ENCODE measurements around the gene C2orf74.

C2orf74 gene

GRCh38 chr2:61158356-61158955 is 3.5 kb upstream of the C2orf74 start:
- no peak for TF ChIP-seq GATA2 (IDR thresholded peaks at IDR 0.05; ENCODE audit: low read depth, low read length)
- no peak for TF ChIP-seq GATA3 (IDR thresholded peaks at IDR 0.05; ENCODE audit: low read depth, low read length)

DNA sequence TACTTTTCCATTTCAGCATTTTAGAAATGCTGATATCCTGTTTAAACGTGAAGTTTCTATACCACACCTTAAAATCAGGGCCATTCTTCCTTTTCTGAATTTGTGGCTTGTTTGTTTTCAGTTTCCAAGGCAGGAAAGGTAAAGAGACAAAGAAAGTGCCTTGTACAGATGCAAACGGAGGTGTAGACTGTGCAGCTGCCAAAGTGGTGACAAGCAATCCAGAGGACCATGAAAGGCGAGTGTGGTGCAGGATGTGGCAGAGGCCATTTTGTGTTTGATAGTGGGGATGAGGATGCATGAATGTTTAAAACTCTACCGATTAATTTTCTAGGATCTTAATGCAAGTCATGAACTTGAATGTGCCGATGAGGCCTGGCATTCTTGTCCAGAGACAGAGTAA is 733 bp downstream of the C2orf74 start:
- TF ChIP-seq GATA2 (IDR thresholded peaks at IDR 0.05; ENCODE audit: low read depth, low read length), result no peak
- no peak for TF ChIP-seq GATA3 (IDR thresholded peaks at IDR 0.05; ENCODE audit: low read depth, low read length)

DNA sequence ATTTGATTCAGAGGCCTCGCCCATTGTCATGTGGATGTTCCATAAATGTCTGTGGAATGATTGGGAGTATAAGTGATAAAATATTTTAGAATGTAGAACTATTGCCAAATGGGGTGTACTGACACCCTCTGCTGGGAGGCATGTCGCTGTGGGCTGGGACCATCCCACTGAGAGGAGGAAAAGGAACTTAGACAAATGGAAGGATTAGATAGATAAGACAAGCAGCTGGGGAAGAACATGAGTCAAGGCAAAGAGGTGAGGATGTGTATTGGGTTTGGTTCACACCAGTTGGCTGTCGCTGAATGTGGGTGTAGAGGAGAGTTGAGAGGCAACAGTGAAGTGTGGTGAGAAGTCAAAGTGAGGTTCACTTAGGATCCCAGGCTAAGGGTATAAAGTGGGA is 4.0 kb downstream of the C2orf74 start:
- TF ChIP-seq GATA3 (IDR thresholded peaks at IDR 0.05; ENCODE audit: low read depth, low read length) (no peak), GATA2 (IDR thresholded peaks at IDR 0.05; ENCODE audit: low read depth, low read length) (no peak)

DNA sequence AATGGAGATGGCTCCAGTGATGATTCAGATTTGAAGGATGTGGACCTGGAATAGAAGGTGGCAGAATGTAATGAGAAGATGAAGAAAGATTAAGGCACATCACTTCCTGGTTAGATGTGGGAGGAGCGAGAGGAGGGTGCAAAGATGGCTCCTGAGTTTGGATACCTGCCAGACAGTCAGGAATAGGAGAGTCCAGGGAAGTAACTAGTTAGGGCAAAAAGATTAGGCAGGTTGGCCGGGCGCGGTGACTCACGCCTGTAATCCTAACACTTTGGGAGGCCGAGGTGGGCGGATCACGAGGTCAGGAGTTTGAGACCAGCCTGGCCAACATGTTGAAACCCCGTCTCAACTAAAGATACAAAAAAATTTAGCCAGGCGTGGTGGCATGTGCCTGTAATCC is 5.6 kb downstream of the C2orf74 start:
- TF ChIP-seq GATA3 (IDR thresholded peaks at IDR 0.05; ENCODE audit: low read depth, low read length) (no peak), GATA2 (IDR thresholded peaks at IDR 0.05; ENCODE audit: low read depth, low read length) (no peak)

GRCh38 chr2:61172671-61173070 is 10.7 kb downstream of the C2orf74 start:
- TF ChIP-seq GATA3 (IDR thresholded peaks at IDR 0.05; ENCODE audit: low read depth, low read length) (no peak), GATA2 (IDR thresholded peaks at IDR 0.05; ENCODE audit: low read depth, low read length) (no peak)

- TF ChIP-seq GATA2 (IDR thresholded peaks at IDR 0.05; ENCODE audit: low read depth, low read length) (no peak), GATA3 (IDR thresholded peaks at IDR 0.05; ENCODE audit: low read depth, low read length) (no peak)
Measured at GRCh38 chr2:61173116-61173515, 11.1 kb downstream of the C2orf74 start.

- TF ChIP-seq GATA2 (IDR thresholded peaks at IDR 0.05; ENCODE audit: low read depth, low read length) (no peak), GATA3 (IDR thresholded peaks at IDR 0.05; ENCODE audit: low read depth, low read length) (no peak)
Measured at GRCh38 chr2:61175036-61175435, 13.0 kb downstream of the C2orf74 start.

DNA sequence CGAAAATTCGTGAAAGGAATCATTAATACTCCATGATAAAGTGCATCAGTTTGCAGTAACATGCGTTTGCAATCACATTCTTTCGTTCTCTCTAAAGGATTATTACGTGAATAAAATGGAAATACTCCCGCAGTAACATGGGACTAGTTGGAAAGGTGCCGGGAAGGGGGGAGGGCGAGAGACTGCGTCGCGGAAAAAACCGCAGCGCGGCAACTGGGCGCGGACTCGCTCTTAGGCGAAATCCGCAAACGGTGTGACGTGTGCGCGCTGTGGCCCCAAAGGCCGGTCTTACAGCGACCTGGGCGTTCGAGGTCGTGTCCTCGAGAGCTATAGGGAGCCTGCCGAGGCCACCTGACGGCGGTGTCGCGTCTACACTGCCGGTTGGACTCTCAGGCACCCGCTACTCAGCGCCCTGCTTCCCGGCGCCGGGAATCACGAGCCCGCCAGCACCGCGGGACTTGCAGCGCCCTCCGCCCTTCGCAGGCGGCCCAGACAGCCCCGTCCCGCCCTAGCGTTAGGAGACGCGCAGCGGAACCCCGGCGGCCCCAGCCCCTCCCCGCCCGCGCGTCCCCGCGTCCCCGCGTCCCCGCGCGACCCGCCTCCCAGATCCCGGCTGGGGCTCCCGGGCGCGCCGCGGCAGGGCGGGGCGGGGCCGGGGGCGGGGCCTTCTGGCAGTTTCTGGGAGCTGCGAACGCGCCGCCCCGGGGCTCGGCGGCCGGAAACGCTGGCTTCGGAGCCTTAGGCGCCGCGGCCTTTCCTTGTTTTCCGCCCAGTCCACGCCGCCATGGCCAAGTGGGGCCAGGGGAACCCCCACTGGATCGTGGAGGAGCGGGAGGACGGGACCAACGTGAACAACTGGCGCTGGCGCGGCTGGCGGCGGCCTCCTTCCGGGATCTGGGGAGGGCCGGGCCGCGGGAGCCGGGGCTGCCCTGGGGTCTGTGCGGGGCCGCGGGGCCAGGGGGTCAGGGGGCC is 15.1 kb downstream of the C2orf74 start:
- no peak for TF ChIP-seq GATA2 (IDR thresholded peaks at IDR 0.05; ENCODE audit: low read depth, low read length)
- no peak for TF ChIP-seq GATA3 (IDR thresholded peaks at IDR 0.05; ENCODE audit: low read depth, low read length)

GRCh38 chr2:61177727-61178549 is 15.9 kb downstream of the C2orf74 start:
- no peak for TF ChIP-seq GATA2 (IDR thresholded peaks at IDR 0.05; ENCODE audit: low read depth, low read length)
- no peak for TF ChIP-seq GATA3 (IDR thresholded peaks at IDR 0.05; ENCODE audit: low read depth, low read length)

- TF ChIP-seq GATA3 (IDR thresholded peaks at IDR 0.05; ENCODE audit: low read depth, low read length) (no peak), GATA2 (IDR thresholded peaks at IDR 0.05; ENCODE audit: low read depth, low read length) (no peak)
Measured at GRCh38 chr2:61178603-61179545, 16.9 kb downstream of the C2orf74 start.

DNA sequence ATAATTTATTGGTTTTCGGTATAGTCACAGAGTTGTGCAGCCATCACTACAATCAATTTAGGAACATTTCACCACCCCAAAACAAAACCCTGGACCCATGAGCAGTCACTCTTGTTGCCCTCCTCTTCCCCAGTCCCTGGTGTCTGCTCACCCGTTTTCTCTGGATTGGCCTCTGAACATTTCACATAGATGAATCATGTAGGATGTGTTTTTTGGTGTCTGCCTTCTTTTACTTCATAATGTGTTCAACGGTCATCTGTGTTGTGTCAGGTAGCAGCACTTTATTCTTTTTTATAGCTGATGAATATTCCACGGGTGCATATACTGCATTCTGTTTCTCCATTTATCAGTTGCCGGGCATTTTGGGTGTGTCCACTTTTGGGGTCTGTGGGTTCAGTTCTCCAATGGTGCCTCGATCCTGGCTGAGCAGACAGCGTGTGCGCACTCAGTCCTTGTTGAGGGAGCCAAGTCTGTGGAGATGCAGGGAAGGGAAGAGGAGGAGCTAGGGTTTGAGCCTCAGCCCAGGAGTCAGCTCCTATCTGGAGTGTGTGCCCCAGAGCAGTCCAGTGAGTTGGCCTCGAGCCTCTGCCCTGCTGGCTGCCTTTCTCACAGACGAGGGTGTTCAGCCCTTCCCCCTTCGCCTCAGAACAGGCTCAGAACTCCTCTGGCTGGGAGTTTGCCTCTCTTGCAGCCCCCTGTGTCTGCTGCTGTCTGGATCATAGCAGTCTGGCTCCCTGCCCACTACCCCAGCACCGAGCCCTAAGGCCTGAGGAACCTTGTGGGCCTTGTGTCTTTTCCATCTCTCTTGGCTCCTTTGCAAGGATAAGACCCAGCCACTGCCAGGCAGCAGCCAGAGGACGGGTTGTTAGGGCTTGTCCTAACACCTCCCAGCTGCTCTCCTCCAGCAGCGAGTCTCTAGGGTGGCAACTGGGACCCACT is 18.0 kb downstream of the C2orf74 start:
- TF ChIP-seq GATA2 (IDR thresholded peaks at IDR 0.05; ENCODE audit: low read depth, low read length) (no peak), GATA3 (IDR thresholded peaks at IDR 0.05; ENCODE audit: low read depth, low read length) (no peak)

DNA sequence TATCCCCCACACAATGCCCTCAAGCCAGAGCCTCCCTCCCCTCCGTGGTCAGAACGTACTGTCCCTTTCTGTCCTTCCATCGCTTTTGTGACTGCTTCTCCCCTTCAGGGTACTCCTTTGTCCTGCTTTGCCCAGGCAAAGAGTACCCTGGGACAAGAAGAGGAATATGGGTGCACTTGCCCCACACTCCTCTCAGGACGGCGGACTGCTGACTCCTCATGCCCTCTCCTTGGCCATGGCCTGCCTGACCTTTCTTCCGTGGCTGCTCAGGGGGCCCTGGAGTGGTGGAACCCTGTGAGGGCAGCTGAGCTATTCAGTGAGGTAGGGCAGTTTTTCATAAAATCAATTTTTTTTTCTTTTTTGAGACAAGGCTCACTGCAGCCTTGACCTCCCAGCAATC is 18.7 kb downstream of the C2orf74 start:
- TF ChIP-seq GATA2 (IDR thresholded peaks at IDR 0.05; ENCODE audit: low read depth, low read length) (no peak), GATA3 (IDR thresholded peaks at IDR 0.05; ENCODE audit: low read depth, low read length) (no peak)
